Measurements from ENCODE around the gene TLR10.

The TLR10 gene

GRCh38 chr4:38800961-38801450 lies 18.2 kb upstream of the TLR10 start:
- in situ Hi-C loops (cut with MboI; ENCODE audit: low pct_unique_long_range_greater_than_20kb, low sequenced_read_pairs, unreplicated experiment): no loop called here
- no peak for DNase-seq (ENCODE audit: low spot score)
- no peak for TF ChIP-seq CTCF (IDR thresholded peaks at IDR 0.05; ENCODE audit: extremely low read depth, insufficient read depth, missing control alignments)

DNA sequence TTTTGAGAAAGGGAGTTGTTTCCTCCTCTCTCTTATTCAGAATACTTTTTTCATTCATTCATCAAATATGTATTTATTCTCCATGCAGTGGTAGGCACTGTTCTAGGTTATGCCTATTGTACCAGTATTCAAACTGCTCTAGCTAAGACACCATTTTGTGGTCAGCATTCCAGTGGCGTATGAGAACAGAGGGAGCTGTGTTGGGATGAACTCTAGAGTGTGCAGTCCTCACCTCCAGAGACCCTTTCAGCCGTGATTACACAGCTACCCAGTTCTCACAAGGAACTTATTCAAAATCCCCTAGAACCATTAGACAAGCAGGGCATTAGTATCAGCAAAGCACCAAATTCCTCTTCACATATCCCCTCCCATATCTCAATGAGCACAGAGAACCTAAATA lies 17.6 kb upstream of the TLR10 start:
- in situ Hi-C loops (cut with MboI; ENCODE audit: low pct_unique_long_range_greater_than_20kb, low sequenced_read_pairs, unreplicated experiment): no loop called here
- DNase-seq (ENCODE audit: low spot score): no peak
- no peak for TF ChIP-seq CTCF (IDR thresholded peaks at IDR 0.05; ENCODE audit: extremely low read depth, insufficient read depth, missing control alignments)

- in situ Hi-C loops (cut with MboI; ENCODE audit: low pct_unique_long_range_greater_than_20kb, low sequenced_read_pairs, unreplicated experiment): no loop called here
Measured at GRCh38 chr4:38795087-38795486, 12.3 kb upstream of the TLR10 start.

GRCh38 chr4:38794051-38794450 lies 11.3 kb upstream of the TLR10 start:
- TF ChIP-seq CTCF (IDR thresholded peaks at IDR 0.05; ENCODE audit: extremely low read depth, insufficient read depth, missing control alignments): no peak
- in situ Hi-C loops (cut with MboI; ENCODE audit: low pct_unique_long_range_greater_than_20kb, low sequenced_read_pairs, unreplicated experiment): no loop called here
- DNase-seq (ENCODE audit: low spot score): no peak

More at GRCh38 chr4:38795087-38795486, 12.3 kb upstream of the TLR10 start:
- no peak for DNase-seq (ENCODE audit: low spot score)
- TF ChIP-seq CTCF (IDR thresholded peaks at IDR 0.05; ENCODE audit: extremely low read depth, insufficient read depth, missing control alignments): no peak

DNA sequence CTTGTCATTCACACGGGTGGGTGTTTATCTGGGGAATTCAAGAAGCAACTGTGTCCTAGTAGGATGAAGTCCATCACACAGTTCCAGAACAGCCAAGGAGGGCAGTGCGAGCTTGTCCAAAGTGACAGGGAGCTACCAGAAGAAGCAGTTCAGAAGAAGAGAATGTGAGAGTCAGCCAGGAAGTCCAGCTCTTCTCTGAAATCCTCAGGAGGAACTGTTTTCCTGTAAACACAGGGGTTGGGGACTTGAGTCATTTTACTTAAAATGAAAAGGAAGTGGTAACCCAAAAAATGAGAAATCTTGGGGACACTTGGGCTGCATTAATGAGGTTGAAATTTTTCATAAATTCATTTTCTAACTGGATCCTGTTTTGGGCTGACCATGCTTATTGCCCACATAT lies 8.2 kb upstream of the TLR10 start:
- no peak for TF ChIP-seq CTCF (IDR thresholded peaks at IDR 0.05; ENCODE audit: extremely low read depth, insufficient read depth, missing control alignments)
- in situ Hi-C loops (cut with MboI; ENCODE audit: low pct_unique_long_range_greater_than_20kb, low sequenced_read_pairs, unreplicated experiment): no loop called here

DNA sequence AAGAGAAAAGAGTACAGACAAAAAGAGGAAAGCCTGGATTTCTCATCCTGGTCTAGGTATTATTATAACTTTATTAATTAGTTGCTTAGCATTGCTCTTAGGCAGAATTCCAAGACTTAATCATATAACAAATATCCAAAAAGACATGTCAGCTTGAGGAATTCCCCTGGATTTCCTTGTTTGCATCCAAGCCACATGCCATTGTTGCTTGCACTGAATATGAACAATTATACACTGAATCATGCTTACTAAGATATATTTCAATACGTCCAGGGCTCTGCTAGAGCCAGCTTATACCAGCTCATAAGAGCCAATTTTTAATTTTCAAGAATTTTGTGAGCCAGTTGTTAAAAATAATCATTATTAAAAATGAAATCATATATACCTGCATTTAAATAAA lies 5.5 kb upstream of the TLR10 start:
- DNase-seq (ENCODE audit: low spot score): no peak
- no peak for TF ChIP-seq CTCF (IDR thresholded peaks at IDR 0.05; ENCODE audit: extremely low read depth, insufficient read depth, missing control alignments)
- in situ Hi-C loops (cut with MboI; ENCODE audit: low pct_unique_long_range_greater_than_20kb, low sequenced_read_pairs, unreplicated experiment): no loop called here

More for the DNA sequence above, 8.2 kb upstream of the TLR10 start:
- no peak for DNase-seq (ENCODE audit: low spot score)

- in situ Hi-C loops (cut with MboI; ENCODE audit: low pct_unique_long_range_greater_than_20kb, low sequenced_read_pairs, unreplicated experiment): no loop called here
- no peak for TF ChIP-seq CTCF (IDR thresholded peaks at IDR 0.05; ENCODE audit: extremely low read depth, insufficient read depth, missing control alignments)
- no peak for DNase-seq (ENCODE audit: low spot score)
Measured at GRCh38 chr4:38787693-38788092, 4.9 kb upstream of the TLR10 start.
